ENCODE measurements around the gene ATOX1.

ATOX1 gene

GRCh38 chr5:151766975-151767374 is 8.5 kb upstream of the ATOX1 start:
- DNase-seq: no peak

GRCh38 chr5:151764801-151765200 is 6.4 kb upstream of the ATOX1 start:
- DNase-seq: no peak

DNA sequence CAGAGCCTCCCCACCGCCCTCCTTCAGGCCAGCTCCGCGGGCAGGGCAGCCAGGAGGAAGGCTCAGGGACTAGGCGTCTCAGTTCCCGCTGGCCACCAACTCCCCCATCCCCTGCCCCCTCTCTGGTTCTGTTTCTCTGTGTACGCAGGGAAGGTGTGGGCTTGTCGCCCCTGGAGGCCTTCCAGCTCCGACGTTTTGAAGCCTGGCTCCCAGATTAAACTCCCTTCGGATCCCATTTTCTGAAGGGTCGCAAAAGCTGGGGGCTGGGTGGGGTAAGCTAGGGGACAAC is 346 bp downstream of the ATOX1 start:
- DNase-seq: no peak

GRCh38 chr5:151757233-151758140 is 944 bp downstream of the ATOX1 start:
- peak; percentile 31 for DNase-seq

- DNase-seq: no peak
Observed at GRCh38 chr5:151755383-151755782, 3.0 kb downstream of the ATOX1 start.

GRCh38 chr5:151751593-151751992 is 6.8 kb downstream of the ATOX1 start:
- no peak for DNase-seq

DNA sequence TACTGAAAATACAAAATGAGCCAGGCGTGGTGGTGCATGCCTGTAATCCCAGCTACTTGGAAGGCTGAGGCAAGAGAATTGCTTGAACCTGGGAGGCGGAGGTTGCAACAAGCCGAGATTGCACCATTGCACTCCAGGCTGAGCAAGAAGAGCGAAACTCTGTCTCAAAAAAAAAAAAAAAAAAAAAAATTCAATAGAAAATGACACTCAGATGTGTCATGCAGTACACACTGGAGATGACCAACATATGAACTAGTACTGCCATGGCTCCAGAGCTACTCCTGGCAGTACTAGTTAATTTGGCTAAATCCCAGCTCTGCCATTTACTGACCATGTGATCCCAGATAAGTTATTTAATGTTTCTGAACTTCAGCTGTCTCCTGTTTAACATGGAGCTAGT is 7.3 kb downstream of the ATOX1 start:
- DNase-seq: no peak

DNA sequence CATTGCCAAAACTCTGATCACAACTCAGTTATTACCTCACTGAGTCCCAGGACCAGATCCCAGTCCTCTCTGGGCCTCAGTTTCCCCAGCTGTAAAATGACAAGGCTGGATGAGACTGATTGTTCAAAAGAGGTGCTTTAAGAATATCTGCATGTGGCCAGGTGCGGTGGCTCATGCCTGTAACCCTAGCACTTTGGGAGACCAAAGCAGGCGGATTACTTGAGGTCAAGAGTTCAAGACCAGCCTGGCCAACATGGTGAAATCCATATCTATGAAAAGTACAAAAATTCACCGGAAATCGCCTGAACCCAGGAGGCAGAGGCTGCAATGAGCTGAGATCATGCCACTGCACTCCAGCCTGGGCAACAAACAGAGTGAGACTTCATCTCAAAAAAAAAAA is 8.3 kb downstream of the ATOX1 start:
- no peak for DNase-seq

DNA sequence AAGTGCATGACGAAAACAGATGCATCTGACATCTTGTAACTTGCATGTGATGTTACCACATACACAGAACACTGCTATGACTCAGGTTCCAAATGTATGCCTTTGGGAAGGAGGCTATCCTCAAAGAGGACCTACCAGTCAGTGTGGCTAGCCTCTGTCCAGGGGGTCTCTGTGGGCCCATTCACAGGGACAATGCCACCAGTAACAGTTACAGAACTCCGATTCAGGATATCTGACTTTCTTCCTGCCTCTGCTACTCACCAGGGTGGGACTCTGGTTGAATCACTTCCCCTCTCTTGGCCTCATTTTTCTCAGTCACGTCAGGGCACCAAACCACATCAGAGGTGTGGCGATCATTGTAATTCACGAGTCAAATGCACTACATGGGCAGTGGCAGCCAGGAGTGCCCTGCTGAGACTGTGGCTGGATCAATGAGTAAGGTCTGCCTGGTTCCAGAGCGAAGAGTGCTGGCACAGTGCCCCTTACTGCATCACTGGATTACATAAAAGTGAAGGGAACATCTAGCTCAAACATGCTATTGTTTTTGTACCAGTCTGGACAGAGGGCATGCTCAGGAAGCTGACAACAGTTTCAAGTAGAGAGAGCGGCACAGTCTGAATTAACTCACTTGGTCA is 13.2 kb downstream of the ATOX1 start:
- DNase-seq: peak; percentile 42

GRCh38 chr5:151743530-151743929 is 14.9 kb downstream of the ATOX1 start:
- DNase-seq: no peak

DNA sequence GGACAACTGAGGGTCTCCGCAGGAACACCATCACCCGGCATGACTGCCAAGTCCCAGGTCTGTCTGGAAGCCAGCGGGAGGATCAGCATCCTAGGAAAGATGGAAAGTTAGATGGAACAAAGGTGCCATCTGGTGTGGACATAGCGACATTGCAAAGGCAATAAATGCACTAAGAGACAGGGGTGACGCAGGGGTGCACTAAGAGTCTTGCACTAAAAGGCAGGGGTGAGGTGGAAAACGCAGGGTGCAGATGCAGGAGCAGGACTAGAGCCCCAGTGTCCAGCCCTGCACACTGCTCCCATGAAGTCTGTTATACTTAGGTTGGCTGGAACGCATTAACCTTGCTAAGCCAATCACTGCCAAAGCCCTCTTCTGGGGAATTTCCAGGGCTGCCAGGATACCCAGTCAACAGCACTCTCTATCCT is 15.5 kb downstream of the ATOX1 start:
- DNase-seq: no peak

GRCh38 chr5:151741678-151742423 is 16.6 kb downstream of the ATOX1 start:
- no peak for DNase-seq

DNA sequence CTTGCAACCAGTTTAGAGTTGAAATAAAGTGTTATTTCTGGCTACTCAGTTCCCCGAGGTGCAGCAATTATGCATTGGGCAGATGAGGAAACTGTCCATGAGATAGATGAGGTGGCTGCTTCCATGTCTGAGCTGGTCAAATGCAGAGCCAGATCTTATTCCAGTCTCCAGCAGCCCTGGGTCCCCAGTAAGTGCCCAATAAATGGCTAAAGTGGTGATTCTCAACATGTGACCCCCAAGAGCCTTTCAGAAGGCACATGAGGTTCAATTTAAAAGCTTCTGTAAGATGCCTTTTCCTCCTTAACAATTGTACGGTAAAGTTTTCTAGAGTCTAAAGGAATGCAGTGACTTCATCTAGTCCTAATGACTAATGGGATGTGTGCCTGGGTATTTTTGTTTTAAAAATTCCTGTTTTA is 17.5 kb downstream of the ATOX1 start:
- no peak for DNase-seq

DNA sequence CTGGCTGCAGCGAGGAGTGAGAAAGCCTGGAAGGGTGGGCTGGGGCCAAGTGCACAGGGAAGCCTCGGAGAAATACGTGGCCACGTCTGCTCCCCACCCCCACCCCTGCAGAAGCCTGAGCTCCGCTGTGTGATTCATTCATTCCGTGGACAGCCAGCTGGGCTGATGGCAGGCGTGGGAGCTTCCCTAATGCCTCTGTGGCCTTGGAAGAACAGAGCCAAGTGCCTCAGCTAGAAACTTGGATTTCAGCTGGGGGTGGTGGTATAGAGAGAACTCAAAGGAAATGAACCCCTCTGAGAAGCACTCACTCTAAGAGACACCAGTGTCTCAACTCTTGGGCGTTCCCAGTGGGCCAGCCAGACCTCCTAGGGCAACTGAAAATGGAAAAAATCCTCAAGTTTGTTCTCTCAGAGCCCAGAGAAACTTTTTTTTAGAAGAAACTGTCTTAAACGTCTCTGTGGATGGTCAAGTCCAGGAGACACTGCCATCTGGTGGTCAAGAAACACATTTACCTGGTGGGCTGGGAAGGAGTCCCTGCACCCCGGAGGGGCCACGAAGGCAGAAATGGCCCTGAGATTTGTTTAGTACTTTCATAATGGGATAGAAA is 18.0 kb downstream of the ATOX1 start:
- peak; percentile 47 for DNase-seq

DNA sequence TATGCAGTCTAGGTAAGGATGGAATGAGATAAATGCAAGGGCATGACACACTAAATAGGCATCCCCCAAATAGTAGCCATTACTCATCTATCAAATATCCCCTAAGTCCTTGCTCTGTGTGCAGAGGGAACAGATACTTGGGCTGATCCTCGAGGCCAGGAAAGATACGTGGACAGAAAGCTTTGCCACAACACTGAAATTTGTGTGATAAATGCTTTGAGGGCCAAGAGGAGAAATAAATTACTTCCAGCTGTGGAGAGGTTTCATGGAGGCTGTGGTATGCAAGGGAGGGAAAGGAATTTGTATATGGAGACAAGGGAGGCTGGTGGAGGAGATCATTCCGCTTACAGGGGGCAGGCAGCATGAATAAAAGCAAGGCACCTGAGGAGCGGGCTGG is 18.5 kb downstream of the ATOX1 start:
- no peak for DNase-seq

DNA sequence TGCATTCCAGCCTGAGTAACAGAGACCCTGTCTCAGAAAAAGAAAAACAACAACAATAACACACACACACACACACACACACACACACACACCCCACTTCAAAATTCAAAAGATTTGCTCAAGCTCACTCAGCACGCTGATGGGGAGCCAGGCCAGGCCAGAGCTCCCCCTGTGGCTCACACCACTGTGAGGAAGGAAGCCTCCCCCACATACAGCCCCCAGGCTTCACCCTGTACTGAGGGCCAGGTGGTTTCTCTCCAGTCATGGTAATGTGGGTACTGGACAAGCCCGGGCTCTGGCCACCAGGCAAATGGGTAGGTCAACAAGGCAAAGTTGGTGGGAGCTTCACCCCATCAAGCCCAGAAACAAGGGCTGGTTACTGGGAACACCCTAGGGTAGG is 19.0 kb downstream of the ATOX1 start:
- no peak for DNase-seq

DNA sequence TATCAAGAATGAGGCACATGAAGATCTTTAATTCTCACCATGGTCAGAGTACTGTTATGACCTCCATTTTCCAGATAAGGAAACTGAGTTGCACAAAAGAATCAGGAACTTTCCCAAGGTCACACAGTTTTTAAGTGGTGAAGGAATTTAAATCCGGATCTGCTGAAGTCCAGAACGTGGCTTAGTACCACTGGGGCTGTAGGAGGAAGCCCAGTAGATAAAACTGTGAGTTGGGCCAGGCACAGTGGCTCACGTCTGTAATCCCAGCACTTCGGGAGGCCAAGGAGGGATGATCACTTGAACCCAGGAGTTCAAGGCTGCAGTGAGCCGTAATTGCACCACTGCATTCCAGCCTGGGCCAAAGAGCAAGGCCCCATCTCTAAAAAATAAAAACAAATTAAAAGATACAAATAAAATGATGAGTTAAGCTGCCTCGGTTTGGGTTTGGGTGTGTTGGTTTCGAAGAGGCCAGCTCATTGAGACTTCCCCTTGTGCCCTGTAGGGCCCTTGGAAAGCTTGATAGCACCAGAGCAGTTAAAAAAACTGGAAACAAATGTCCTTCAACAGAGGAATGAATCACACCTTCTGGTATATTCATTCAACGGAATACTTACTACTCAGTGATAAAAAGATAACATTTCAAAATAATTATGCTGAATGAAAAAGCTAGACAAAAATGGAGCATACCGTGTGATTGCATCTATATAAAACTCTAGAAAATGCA is 20.1 kb downstream of the ATOX1 start:
- DNase-seq: no peak

GRCh38 chr5:151737431-151737830 is 21.0 kb downstream of the ATOX1 start:
- no peak for DNase-seq

GRCh38 chr5:151735646-151736045 is 22.8 kb downstream of the ATOX1 start:
- no peak for DNase-seq

- DNase-seq: no peak
Observed at GRCh38 chr5:151734064-151734408, 24.4 kb downstream of the ATOX1 start.

- DNase-seq: no peak
Observed at GRCh38 chr5:151733358-151734063, 24.9 kb downstream of the ATOX1 start.

GRCh38 chr5:151730381-151730780 is 28.1 kb downstream of the ATOX1 start:
- no peak for DNase-seq

Measured in stimulated activated CD4-positive, alpha-beta T cell treated with anti-CD3 and anti-CD28 coated beads, Interleukin-1b, Interleukin-23, amount 100 ng/mL, for 48 hours (primary cell).